Stimulated activated CD8-positive, alpha-beta memory T cell treated with anti-CD3 and anti-CD28 coated beads, Interleukin-7, amount 100 ng/mL, for 4 hours (primary cell): ENCODE measurements around the gene DHODH.
"Not testable (repeated sequence)": the region's sequence is repeated elsewhere in the genome, so short reads cannot be mapped to it uniquely, and the experiment has no call there.

Experiments
- DNase-seq, 2 donors: peaks; one replicate each; pipeline ENCODE4 v3.0.0-alpha.2; 2020; ENCODE audit warnings: low read depth in 2 of 2

Gene DHODH

GRCh38 chr16:72054254-72054847 is 45.8 kb downstream of the DHODH start, which contains the start of gene HP:
TSS of gene HP (plus strand) at chr16:72054505. CDS start at chr16:72054653, 148 bp downstream.
- not testable (repeated sequence) for DNase-seq

GRCh38 chr16:72055911-72056310 is 47.4 kb downstream of the DHODH start:
- no peak for DNase-seq

- not testable (repeated sequence) for DNase-seq
Measured at GRCh38 chr16:72057313-72057712, 48.8 kb downstream of the DHODH start.

GRCh38 chr16:72059060-72059459 is 50.5 kb downstream of the DHODH start:
- DNase-seq: not testable (repeated sequence)

- no peak for DNase-seq
Measured at GRCh38 chr16:72060405-72060804, 51.9 kb downstream of the DHODH start.

- DNase-seq: no peak
Measured at GRCh38 chr16:72061564-72061963, 53.0 kb downstream of the DHODH start.

- DNase-seq: no peak
Measured at GRCh38 chr16:72064361-72064894, 55.9 kb downstream of the DHODH start.

GRCh38 chr16:72066747-72067146 is 58.2 kb downstream of the DHODH start:
- no peak for DNase-seq

GRCh38 chr16:72068930-72069329 is 60.4 kb downstream of the DHODH start:
- no peak for DNase-seq

GRCh38 chr16:72072514-72073342 is 64.2 kb downstream of the DHODH start:
- DNase-seq: no peak

- DNase-seq: no peak
Measured at GRCh38 chr16:72073560-72074230, 65.2 kb downstream of the DHODH start.

GRCh38 chr16:72075067-72075466 is 66.5 kb downstream of the DHODH start:
- DNase-seq: not testable (repeated sequence)
